GM19240 (cell line): ENCODE results near the gene ZNF215.
"Not testable (repeated sequence)": the region's sequence is repeated elsewhere in the genome, so short reads cannot be mapped to it uniquely, and the experiment has no call there.

Source experiments
- DNase-seq: peaks from one replicate; pipeline ENCODE4 v3.0.0; 2011; ENCODE audit warnings: low spot score; ENCODE audit not compliant: insufficient read length

The ZNF215 gene

GRCh38 chr11:6932145-6932544 lies 5.9 kb downstream of the ZNF215 start:
- DNase-seq, result no peak

- DNase-seq, result no peak
These were observed 15.7 kb downstream of the ZNF215 start for GRCh38 chr11:6941970-6942369.

- DNase-seq, result no peak
These were observed 16.9 kb downstream of the ZNF215 start for GRCh38 chr11:6943131-6943530.

DNA sequence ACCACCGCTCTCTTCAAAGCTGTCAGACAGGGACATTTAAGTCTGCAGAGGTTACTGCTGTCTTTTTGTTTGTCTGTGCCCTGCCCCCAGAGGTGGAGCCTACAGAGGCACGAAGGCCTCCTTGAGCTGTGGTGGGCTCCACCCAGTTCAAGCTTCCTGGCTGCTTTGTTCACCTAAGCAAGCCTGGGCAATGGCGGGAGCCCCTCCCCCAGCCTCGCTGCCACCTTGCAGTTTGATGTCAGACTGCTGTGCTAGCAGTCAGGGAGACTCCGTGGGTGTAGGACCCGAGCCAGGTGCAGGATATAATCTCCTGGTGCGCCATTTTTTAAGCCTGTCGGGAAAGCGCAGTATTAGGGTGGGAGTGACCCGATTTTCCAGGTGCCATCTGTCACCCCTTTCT lies 28.0 kb downstream of the ZNF215 start:
- not testable (repeated sequence) for DNase-seq

DNA sequence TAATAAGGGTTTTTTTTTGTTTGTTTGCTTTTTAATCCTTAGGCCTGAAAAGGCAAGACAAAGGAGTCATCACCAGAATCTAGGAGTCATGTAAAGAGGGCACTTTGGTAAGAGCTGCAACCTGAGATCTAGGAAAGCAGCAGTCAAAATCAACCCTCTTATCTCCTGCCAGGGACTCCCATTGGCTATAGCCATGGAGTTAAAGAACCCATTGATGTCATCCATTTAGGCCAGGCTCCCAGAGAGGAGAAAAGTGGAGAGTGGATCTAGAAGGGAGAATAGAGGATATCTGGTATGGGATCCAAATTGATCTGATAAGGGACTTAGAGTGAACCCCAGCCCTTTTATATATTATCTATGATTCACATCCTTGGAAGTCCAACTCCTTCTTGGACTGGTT lies 35.9 kb downstream of the ZNF215 start:
- no peak for DNase-seq

GRCh38 chr11:6962673-6963072 lies 36.4 kb downstream of the ZNF215 start:
- DNase-seq, result no peak

DNA sequence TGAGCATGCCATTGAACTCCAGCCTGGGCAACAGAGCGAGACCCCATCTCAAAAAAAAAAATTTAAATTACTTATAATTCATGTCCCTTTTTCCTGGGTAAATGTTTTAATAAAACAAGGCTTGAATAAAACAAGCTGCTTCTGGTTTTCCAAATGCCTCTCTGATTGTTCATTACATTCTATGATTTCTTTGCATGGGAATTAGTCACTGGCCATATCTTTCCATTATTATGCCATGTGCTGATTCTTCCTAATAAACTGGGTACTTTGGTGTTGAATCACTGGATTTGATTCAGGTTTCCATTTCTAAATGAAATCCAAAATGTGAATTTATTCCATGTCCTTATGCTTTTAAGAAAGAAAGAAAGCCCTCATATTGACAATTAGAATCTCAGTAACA lies 42.6 kb downstream of the ZNF215 start:
- no peak for DNase-seq

DNA sequence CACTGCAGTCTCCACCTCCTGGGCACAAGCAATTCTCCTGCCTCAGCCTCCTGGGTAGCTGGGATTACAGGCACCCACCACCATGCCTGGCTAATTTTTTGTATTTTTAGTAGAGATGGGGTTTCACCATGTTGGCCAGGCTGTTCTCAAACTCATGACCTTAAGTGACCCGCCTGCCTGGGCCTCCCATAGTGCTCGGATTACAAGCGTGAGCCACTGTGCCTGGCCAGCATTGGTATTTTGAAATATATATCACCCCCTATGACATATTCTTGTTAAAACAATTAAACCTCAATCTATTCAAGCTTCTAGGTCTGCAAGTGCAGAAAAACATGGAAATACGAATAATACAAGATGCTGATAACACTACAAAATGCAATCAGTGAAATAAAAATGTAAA lies 43.6 kb downstream of the ZNF215 start:
- not testable (repeated sequence) for DNase-seq

DNA sequence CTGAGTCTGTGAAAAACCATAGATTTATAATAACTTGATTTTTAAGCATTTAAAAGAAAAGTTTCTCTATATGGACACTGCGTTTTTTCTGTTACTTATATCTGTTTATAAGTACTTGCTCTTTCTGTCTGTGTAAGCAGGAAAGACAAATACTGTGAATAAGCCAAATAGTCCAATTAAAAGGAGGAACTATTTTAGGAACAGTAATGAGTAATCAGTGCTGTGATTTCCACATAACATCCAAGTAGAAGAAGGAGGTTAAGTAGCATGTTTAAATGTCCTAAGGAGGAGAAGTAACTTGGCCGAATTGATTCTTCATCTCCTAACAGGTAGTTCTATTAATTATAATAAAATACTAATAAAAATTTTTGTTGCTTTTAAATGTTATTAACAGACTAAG lies 53.1 kb downstream of the ZNF215 start:
- DNase-seq, result no peak

- no peak for DNase-seq
These were observed 60.3 kb downstream of the ZNF215 start for GRCh38 chr11:6986487-6986886.

GRCh38 chr11:6988506-6988905 lies 62.3 kb downstream of the ZNF215 start:
- no peak for DNase-seq

- no peak for DNase-seq
These were observed 65.0 kb downstream of the ZNF215 start for GRCh38 chr11:6991227-6991626.

DNA sequence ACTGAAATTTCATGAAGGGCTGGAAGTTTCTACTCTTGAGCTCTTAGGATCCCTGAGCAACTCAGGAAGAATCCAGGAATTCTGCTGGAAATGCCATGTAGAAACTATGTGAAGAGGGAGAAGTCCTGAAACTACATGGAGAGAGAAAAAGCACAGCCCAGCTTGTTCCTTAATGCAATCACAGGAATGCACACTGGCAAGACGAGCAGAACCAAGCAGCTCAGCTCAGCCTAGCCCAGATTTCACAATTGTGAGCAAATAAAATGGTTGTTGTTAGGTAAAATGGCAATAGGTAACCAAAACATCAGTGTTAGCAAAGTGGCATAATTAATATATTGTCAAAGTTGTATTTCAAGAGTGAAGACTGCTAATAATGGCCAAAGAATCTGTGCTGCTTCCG lies 65.8 kb downstream of the ZNF215 start:
- no peak for DNase-seq

GRCh38 chr11:6992457-6993417 lies 66.5 kb downstream of the ZNF215 start:
- DNase-seq, result no peak

DNA sequence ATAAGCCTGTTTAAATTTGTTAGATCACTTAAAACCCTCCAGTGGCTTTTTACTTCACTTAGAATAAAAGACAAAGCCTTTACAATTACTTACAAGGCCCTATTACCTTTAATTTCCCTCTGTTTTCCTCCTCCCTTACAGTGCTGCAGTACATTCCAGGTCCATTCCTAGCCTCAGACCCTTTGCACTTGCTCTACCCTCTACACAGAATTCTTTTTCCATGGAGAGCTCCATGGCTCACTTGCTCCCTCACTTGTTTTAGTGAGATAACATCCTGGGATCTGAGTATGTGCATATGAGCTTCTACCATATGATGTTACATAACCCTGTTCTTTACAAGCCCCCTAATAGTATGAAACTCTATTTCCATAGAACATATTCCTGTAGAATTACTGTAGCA lies 69.5 kb downstream of the ZNF215 start:
- no peak for DNase-seq

DNA sequence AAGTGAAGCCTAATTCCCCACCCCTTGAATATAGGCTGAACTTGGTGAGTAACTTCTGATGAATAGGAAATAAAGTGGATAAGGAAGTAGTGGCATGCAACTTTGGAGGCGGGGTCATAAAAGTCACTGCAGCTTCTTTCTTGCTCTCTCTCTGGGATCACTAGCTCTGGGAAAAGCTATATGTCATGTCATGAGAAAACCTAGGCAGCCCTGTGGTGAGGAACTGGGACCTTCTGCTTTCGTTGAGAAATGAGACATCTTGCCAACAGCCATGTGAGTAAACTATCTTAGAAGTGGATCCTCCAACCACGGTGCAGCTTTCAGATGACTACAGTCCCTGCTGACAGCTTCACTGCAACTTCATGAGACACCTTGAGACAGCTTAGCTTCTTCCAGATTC lies 78.3 kb downstream of the ZNF215 start:
- no peak for DNase-seq
